Measurements from ENCODE around the gene TP53INP2.
"Not testable (repeated sequence)": the region's sequence is repeated elsewhere in the genome, so short reads cannot be mapped to it uniquely, and the experiment has no call there.

Gene TP53INP2

GRCh38 chr20:34709831-34710567 lies 5.9 kb downstream of the TP53INP2 start:
- no peaks in the 10 kb centered on the region for H3K27me3 Mint-ChIP-seq
- peaks cover 14 to 15% of the 10 kb centered on the region in 2 donors for H3K4me1 Mint-ChIP-seq (ENCODE audit: low read depth in 2 of 2)
- H3K4me3 Mint-ChIP-seq, result peak overlapping the region; percentile 74 to 86
- peaks cover 95% of the 10 kb centered on the region for H3K36me3 Mint-ChIP-seq (ENCODE audit: insufficient read depth)
- ATAC-seq (replicated peaks) (peak; percentile 23), DNase-seq (no peak)
- H3K9me3 Mint-ChIP-seq, result no peaks in the 10 kb centered on the region
- peak overlapping the region; percentile 51 to 88 for H3K27ac Mint-ChIP-seq

GRCh38 chr20:34710568-34710839 lies 6.4 kb downstream of the TP53INP2 start:
- peak overlapping the region; percentile 74 to 86 for H3K4me3 Mint-ChIP-seq
- H3K27ac Mint-ChIP-seq, result peak overlapping the region; percentile 51 to 88
- ATAC-seq (replicated peaks), result no peak
- H3K36me3 Mint-ChIP-seq (ENCODE audit: insufficient read depth), result peaks cover 94% of the 10 kb centered on the region
- H3K27me3 Mint-ChIP-seq, result no peaks in the 10 kb centered on the region
- no peak for DNase-seq
- H3K4me1 Mint-ChIP-seq (ENCODE audit: low read depth in 2 of 2), result peaks cover 13 to 15% of the 10 kb centered on the region in 2 donors
- no peaks in the 10 kb centered on the region for H3K9me3 Mint-ChIP-seq

GRCh38 chr20:34710861-34711574 lies 6.9 kb downstream of the TP53INP2 start:
- peaks cover 11 to 15% of the 10 kb centered on the region in 2 donors for H3K4me1 Mint-ChIP-seq (ENCODE audit: low read depth in 2 of 2)
- peaks cover 93% of the 10 kb centered on the region for H3K36me3 Mint-ChIP-seq (ENCODE audit: insufficient read depth)
- no peaks in the 10 kb centered on the region for H3K27me3 Mint-ChIP-seq
- H3K27ac Mint-ChIP-seq, result peak overlapping the region; percentile 51 to 88
- DNase-seq, result no peak
- H3K4me3 Mint-ChIP-seq, result peak overlapping the region; percentile 74 to 86
- no peaks in the 10 kb centered on the region for H3K9me3 Mint-ChIP-seq
- no peak for ATAC-seq (replicated peaks)

- DNase-seq (no peak), ATAC-seq (replicated peaks) (no peak)
- H3K27me3 Mint-ChIP-seq, result no peaks in the 10 kb centered on the region
- peak overlapping the region; percentile 51 to 69 for H3K27ac Mint-ChIP-seq
- peaks cover 11 to 15% of the 10 kb centered on the region in 2 donors for H3K4me1 Mint-ChIP-seq (ENCODE audit: low read depth in 2 of 2)
- H3K36me3 Mint-ChIP-seq (ENCODE audit: insufficient read depth), result peaks cover 90% of the 10 kb centered on the region
- no peaks in the 10 kb centered on the region for H3K9me3 Mint-ChIP-seq
- peak overlapping the region; percentile 38 to 86 for H3K4me3 Mint-ChIP-seq
These were observed 7.8 kb downstream of the TP53INP2 start for GRCh38 chr20:34711813-34712430.

- H3K27ac Mint-ChIP-seq, result peak overlapping the region; percentile 51 to 69
- H3K36me3 Mint-ChIP-seq (ENCODE audit: insufficient read depth), result peaks cover 90% of the 10 kb centered on the region
- H3K4me3 Mint-ChIP-seq, result no peak overlapping the region
These were observed 8.5 kb downstream of the TP53INP2 start for GRCh38 chr20:34712525-34713192.

GRCh38 chr20:34713194-34713943 lies 9.2 kb downstream of the TP53INP2 start:
- Mint-ChIP-seq H3K4me3 (no peak overlapping the region), H3K9me3 (no peaks in the 10 kb centered on the region), H3K27me3 (no peaks in the 10 kb centered on the region), H3K4me1 (ENCODE audit: low read depth in 2 of 2) (peaks cover 11 to 12% of the 10 kb centered on the region in 2 donors), H3K27ac (peak overlapping the region; percentile 21 to 32), H3K36me3 (ENCODE audit: insufficient read depth) (peaks cover 89% of the 10 kb centered on the region)
- ATAC-seq (replicated peaks) (no peak), DNase-seq (no peak)

More at GRCh38 chr20:34712525-34713192, 8.5 kb downstream of the TP53INP2 start:
- no peaks in the 10 kb centered on the region for H3K9me3 Mint-ChIP-seq
- H3K27me3 Mint-ChIP-seq, result no peaks in the 10 kb centered on the region
- H3K4me1 Mint-ChIP-seq (ENCODE audit: low read depth in 2 of 2), result peaks cover 11 to 15% of the 10 kb centered on the region in 2 donors
- ATAC-seq (replicated peaks), result no peak
- DNase-seq, result no peak

DNA sequence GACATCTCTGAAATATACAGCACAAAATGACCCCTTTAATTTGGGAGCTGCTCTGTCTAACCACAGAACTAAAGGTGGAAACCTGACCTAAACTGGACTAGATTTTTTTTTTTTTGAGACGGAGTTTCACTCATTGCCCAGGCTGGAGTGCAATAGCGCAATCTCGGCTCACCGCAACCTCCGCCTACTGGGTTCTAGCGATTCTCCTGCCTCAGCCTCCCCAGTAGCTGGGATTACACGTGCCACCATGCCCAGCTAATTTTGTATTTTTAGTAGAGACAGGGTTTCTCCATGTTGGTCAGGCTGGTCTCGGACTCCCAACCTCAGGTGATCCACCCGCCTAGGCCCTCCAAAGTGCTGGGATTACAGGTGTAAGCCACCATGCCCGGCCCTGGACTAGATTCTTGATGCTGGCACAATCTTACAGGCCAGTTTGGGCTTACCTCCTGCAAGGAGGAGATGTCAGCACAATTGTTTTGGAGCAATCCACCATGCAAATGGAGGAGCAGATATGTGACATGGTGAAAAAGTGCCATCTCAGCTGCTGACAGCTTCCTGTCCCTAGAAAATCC lies 9.9 kb downstream of the TP53INP2 start:
- DNase-seq; H3K4me1 Mint-ChIP-seq (ENCODE audit: low read depth in 2 of 2); H3K4me3 Mint-ChIP-seq; H3K27me3 Mint-ChIP-seq; ATAC-seq (replicated peaks); H3K9me3 Mint-ChIP-seq: not testable (repeated sequence)
- peak overlapping the region; percentile 21 to 32 for H3K27ac Mint-ChIP-seq
- H3K36me3 Mint-ChIP-seq (ENCODE audit: insufficient read depth), result peaks cover 83% of the 10 kb centered on the region

DNA sequence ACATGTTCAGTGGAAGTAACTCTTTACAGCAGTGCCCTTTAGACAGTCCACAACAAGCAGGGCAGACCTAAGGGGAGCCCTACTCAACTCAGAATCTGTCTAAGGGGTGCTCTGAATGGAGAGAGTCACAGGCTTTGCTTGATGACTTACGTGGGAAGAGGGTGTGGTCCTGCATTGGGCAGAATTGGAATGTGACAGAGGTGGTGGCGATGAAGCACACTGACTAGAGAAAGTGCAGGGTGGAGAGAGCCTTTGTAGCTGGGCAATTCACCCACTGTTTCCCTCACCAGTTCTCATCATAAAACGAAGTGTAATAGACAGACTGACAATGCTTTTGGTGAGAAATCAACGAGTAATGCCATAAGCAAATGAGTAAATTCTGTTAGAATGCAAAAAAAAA lies 11.2 kb downstream of the TP53INP2 start:
- Mint-ChIP-seq H3K27me3 (no peaks in the 10 kb centered on the region), H3K27ac (no peak overlapping the region), H3K9me3 (no peaks in the 10 kb centered on the region), H3K4me1 (ENCODE audit: low read depth in 2 of 2) (peaks cover 4 to 5% of the 10 kb centered on the region in 2 donors), H3K4me3 (no peak overlapping the region), H3K36me3 (ENCODE audit: insufficient read depth) (peaks cover 74% of the 10 kb centered on the region)
- ATAC-seq (replicated peaks) (no peak), DNase-seq (no peak)

DNA sequence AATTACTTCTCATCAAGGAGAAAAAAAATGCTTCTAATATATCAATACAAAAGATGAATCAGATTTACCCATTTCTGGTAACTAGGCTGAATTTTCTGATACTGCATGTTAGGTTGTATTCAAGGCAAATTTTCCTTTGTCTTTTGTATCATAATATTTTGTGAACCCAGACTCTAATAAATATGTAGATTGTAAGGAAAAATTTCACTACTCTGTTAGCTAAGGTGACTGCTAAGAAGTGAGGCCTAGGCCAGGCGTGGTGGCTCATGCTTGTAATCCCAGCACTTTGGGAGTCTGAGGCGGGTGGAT lies 12.7 kb downstream of the TP53INP2 start:
- no peak overlapping the region for H3K27ac Mint-ChIP-seq
- H3K27me3 Mint-ChIP-seq, result no peaks in the 10 kb centered on the region
- H3K36me3 Mint-ChIP-seq (ENCODE audit: insufficient read depth), result peaks cover 72% of the 10 kb centered on the region
- H3K4me3 Mint-ChIP-seq, result no peak overlapping the region
- ATAC-seq (replicated peaks), result no peak
- DNase-seq, result no peak
- peaks cover 0 to 4% of the 10 kb centered on the region in 2 donors for H3K4me1 Mint-ChIP-seq (ENCODE audit: low read depth in 2 of 2)
- H3K9me3 Mint-ChIP-seq, result no peaks in the 10 kb centered on the region

GRCh38 chr20:34717230-34718095 lies 13.3 kb downstream of the TP53INP2 start:
- no peaks in the 10 kb centered on the region for H3K27me3 Mint-ChIP-seq
- ATAC-seq (replicated peaks) (no peak), DNase-seq (no peak)
- H3K9me3 Mint-ChIP-seq, result no peaks in the 10 kb centered on the region
- no peak overlapping the region for H3K27ac Mint-ChIP-seq
- H3K4me3 Mint-ChIP-seq, result no peak overlapping the region
- H3K4me1 Mint-ChIP-seq (ENCODE audit: low read depth in 2 of 2), result peaks cover 0 to 4% of the 10 kb centered on the region in 2 donors
- H3K36me3 Mint-ChIP-seq (ENCODE audit: insufficient read depth), result peaks cover 67% of the 10 kb centered on the region

DNA sequence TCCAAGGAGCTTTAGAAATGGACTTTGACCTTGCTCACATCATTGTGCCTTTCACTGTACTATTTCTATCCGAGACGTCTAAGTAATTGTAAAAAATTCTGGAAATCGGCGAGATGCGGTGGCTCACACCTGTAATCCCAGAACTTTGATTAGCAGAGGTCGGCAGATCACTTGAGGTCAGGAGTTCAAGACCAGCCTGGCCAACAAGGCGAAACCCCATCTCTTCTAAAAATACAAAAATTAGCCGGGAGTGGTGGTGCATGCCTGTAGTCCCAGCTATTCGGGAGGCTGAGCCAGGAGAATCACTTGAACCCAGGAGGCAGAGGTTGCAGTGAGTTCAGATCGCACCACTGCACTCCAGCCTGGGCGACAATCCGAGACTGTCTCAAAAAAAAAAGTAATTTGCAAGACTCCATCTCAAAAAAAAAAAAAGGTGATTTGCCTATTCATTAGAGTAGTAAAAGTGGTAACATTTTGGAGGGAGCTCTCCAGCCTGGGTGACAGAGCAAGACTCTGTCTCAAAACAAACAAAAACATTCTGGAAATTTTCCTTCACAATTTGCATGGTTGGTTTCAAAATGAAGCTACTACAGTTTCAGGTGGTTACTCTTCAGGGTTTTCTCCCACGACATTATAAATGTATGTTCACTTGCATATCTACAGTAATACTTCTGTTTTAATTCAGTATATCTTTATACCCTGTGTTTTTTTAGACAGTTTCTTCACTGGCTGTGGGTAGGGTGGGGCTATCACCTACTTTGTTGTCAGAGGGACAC lies 15.3 kb downstream of the TP53INP2 start:
- not testable (repeated sequence) for DNase-seq; H3K9me3 Mint-ChIP-seq; H3K4me1 Mint-ChIP-seq (ENCODE audit: low read depth in 2 of 2); H3K27me3 Mint-ChIP-seq; H3K4me3 Mint-ChIP-seq; ATAC-seq (replicated peaks)
- peaks cover 49% of the 10 kb centered on the region for H3K36me3 Mint-ChIP-seq (ENCODE audit: insufficient read depth)
- H3K27ac Mint-ChIP-seq, result peak overlapping the region; percentile 41 to 68
